GM13977 (cell line): Measurements from ENCODE around the gene TPP1.

Source experiments
- DNase-seq: peaks from one replicate; pipeline ENCODE4 v3.0.0; 2012; ENCODE audit warnings: low spot score
- in situ Hi-C: fragments of 300-500 bp; cut with MboI; formaldehyde crosslinking; loops from one replicate; pipeline ENCODE4 v1.12.0; 2022; ENCODE audit warnings: low sequenced_read_pairs, low pct_unique_long_range_greater_than_20kb, mixed read lengths, inconsistent platforms; ENCODE audit not compliant: unreplicated experiment
- TF ChIP-seq, protein P1 (sequence below): IDR thresholded peaks from 2 replicates; pipeline ENCODE4 v1.5.1; 2012; ENCODE audit warnings: mild to moderate bottlenecking, control low read depth; ENCODE audit not compliant: insufficient read depth; ENCODE audit errors: extremely low read depth, missing control alignments

Gene TPP1

DNA sequence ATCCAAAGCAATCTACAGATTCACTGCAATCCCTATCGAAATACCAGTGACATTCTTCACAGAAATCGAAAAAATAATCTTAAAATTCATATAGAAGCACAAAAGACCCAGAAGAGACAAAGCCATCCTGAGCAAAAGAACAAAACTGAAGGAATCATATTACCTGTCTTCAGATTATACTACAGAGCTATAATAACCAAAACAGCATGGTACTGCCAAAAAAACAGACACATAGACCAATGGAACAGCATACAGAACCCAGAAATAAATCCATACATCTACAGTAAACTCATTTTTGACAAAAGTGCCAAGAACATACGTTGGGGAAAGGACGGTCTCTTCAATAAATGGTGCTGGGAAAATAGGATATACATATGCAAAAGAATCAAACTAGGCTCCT is 34.7 kb downstream of the TPP1 start:
- TF ChIP-seq, protein P1, sequence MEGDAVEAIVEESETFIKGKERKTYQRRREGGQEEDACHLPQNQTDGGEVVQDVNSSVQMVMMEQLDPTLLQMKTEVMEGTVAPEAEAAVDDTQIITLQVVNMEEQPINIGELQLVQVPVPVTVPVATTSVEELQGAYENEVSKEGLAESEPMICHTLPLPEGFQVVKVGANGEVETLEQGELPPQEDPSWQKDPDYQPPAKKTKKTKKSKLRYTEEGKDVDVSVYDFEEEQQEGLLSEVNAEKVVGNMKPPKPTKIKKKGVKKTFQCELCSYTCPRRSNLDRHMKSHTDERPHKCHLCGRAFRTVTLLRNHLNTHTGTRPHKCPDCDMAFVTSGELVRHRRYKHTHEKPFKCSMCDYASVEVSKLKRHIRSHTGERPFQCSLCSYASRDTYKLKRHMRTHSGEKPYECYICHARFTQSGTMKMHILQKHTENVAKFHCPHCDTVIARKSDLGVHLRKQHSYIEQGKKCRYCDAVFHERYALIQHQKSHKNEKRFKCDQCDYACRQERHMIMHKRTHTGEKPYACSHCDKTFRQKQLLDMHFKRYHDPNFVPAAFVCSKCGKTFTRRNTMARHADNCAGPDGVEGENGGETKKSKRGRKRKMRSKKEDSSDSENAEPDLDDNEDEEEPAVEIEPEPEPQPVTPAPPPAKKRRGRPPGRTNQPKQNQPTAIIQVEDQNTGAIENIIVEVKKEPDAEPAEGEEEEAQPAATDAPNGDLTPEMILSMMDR, result no peak
- DNase-seq, result no peak

DNA sequence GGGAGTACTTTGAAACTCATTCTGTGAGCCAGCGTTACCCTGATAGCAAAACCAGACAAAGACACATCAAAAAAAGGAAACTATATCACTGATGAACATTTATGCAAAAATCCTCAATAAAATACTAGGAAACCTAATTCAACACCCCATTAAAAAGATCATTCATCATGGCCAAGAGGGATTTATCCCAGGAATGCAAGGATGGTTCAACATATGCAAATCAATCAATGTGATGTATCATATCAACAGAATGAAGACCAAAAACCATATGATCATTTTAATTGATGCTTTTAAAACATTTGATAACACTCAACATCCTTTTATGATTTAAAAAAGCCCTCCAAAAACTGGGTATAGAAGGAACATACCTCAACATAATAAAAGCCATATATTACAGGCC is 35.6 kb downstream of the TPP1 start:
- in situ Hi-C loops, result no loop called here
- no peak for DNase-seq
- TF ChIP-seq, protein P1, result no peak

More for the DNA sequence above, 34.7 kb downstream of the TPP1 start:
- in situ Hi-C loops, result no loop called here

DNA sequence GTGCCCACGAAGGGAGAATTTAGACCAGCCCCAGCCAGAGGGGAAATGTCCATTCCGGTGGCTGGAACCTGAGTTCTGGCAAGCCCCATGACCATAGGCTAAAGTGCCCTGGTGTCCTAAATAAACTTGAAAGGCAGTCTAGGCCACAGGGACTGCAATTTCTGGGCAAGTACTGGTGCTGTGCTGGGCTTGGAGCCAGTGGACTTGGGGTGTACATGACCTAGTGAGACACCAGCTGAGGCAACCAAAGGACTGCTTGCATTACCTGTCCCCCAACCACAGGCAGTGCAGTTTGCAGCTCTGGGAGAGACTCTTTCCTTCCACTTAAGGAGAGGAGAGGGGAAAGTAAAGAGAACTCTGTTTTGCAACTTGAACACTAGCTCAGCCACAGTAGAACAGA is 39.5 kb downstream of the TPP1 start:
- TF ChIP-seq, protein P1, result no peak
- no peak for DNase-seq
- in situ Hi-C loops, result no loop called here

DNA sequence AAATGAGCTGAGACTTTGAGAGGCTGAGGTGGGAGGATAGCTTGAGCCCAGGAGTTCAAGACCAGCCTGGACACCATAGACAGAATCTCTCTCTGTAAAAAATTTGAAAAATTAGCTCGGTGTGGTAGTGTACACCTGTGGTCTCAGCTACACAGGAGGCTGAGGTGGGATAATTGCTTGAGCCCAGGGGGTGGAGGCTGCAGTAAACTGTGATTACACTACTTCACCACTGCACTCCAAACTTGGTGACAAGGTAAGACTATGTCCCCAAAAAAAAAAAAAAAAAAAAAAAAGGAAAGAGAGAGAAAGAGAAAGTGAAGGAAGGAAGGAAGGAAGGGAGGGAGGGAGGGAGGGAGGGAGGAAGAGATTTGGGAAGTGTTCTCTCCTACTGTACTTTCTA is 41.1 kb downstream of the TPP1 start:
- no peak for DNase-seq
- in situ Hi-C loops, result no loop called here
- TF ChIP-seq, protein P1, result no peak

DNA sequence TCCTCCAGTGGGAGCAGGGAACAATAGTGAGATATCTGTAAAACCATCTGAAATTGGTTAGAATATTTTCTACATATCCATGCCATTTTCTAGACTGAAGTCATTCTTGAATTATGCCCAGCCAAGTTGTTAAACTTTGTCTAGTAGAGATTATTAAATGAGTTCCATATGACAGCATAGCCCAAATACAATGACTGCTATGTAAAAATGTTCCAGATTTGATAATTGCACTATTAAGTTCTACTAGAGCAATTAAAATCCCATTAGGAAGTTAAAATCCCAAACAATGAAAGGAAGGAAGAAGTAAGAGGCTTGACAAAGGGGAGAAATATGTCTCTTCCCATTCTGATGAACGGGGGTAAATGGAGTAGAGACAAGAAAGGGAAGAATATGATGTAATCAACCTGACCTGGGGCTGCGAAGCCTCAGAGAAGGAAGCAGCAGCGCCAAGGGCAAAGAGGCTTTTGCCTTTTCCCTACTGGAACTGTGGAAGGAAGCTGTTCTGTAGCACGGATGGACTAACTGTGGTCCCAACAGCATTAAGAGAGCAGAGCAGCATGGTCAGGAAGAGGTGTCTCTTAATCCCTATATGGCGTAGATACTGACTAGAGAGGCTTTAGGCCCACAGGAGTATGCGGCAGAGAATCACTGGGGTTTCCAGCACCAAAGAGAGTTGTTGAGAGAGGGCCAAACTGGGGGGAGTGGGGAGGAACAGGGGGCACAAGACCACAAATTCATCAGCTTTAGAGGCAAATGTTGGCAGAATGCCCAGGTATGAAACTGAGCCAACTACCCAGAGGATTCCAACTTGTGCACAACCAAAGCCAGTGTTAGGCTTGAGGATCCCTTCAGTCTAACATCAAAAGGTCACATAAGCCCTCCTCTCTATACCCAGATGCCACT is 42.5 kb downstream of the TPP1 start:
- TF ChIP-seq, protein P1, result no peak
- no peak for DNase-seq
- in situ Hi-C loops, result no loop called here

DNA sequence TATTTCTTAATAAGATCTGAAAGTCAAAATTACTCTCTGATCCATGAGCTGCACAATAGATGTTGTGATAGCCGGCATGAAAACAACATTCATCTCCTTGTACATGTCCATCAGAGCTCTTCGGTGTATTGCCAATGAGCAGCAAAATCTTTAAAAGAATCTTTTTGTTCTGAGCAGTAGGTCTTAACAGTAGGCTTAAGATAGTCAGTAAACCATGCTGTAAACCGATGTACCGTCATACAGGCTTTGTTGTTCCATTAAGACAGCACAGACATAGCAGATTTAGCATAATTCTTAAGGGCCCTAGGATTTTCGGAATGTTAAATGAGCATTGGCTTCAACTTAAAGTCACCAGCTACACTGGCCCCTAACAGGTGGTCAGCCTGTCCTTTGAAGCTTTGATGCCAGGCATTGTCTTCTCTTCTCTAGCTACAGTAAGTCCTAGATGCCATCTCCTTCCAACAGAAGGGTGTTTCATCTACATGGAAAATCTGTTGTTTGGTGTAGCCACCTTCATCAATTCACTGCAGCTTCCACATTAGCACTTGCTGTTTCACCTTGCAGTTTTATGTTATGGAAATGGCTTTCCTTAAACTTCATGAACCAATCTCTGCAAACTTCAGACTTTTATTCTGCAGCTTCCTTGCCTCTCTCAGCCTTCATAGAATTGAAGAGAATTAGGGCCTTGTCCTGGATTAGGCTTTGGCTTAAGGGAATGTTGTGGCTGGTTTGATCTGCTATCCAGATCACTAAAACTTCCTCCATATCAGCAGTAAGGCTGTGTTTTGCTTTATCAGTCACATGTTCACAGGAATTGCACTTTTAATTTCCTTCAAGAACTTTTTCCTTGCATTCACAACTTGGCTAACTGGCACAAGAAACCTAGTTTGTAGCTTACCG is 44.2 kb downstream of the TPP1 start:
- TF ChIP-seq, protein P1, result no peak
- in situ Hi-C loops, result no loop called here
- no peak for DNase-seq
